Non-pigmented ciliary epithelial cell (primary cell): ENCODE data around the gene APOO.
"Not testable (repeated sequence)": the region's sequence is repeated elsewhere in the genome, so short reads cannot be mapped to it uniquely, and the experiment has no call there.

Source experiments
- DNase-seq: peaks from one replicate; pipeline ENCODE4 v3.0.0-alpha.2; 2010; ENCODE audit warnings: low read depth

The APOO gene

GRCh38 chrX:23859238-23859637 lies 48.5 kb downstream of the APOO start:
- DNase-seq, result not testable (repeated sequence)

GRCh38 chrX:23857935-23858334 lies 49.8 kb downstream of the APOO start:
- no peak for DNase-seq

- no peak for DNase-seq
These were observed 50.4 kb downstream of the APOO start for GRCh38 chrX:23857363-23857762.

GRCh38 chrX:23855569-23855968 lies 52.2 kb downstream of the APOO start:
- no peak for DNase-seq

GRCh38 chrX:23854945-23855344 lies 52.8 kb downstream of the APOO start:
- no peak for DNase-seq

GRCh38 chrX:23854122-23854521 lies 53.6 kb downstream of the APOO start:
- DNase-seq, result no peak

- no peak for DNase-seq
These were observed 56.2 kb downstream of the APOO start for GRCh38 chrX:23851544-23851943.

GRCh38 chrX:23849241-23849640 lies 58.5 kb downstream of the APOO start:
- DNase-seq, result no peak

GRCh38 chrX:23845351-23845817 lies 62.4 kb downstream of the APOO start:
- DNase-seq, result no peak

GRCh38 chrX:23844502-23845138 lies 63.1 kb downstream of the APOO start:
- no peak for DNase-seq

GRCh38 chrX:23841847-23842522 lies 65.8 kb downstream of the APOO start:
- no peak for DNase-seq

GRCh38 chrX:23840674-23841073 lies 67.1 kb downstream of the APOO start:
- DNase-seq, result no peak

GRCh38 chrX:23838953-23839352 lies 68.8 kb downstream of the APOO start:
- no peak for DNase-seq

GRCh38 chrX:23832721-23833120 lies 75.0 kb downstream of the APOO start:
- no peak for DNase-seq

GRCh38 chrX:23828881-23829280 lies 78.9 kb downstream of the APOO start:
- DNase-seq, result no peak

GRCh38 chrX:23826653-23827052 lies 81.1 kb downstream of the APOO start:
- no peak for DNase-seq

- DNase-seq, result no peak
These were observed 81.5 kb downstream of the APOO start for GRCh38 chrX:23826216-23826615.

GRCh38 chrX:23825675-23826074 lies 82.1 kb downstream of the APOO start:
- DNase-seq, result no peak

GRCh38 chrX:23822841-23823240 lies 84.9 kb downstream of the APOO start:
- no peak for DNase-seq

- no peak for DNase-seq
These were observed 85.3 kb downstream of the APOO start for GRCh38 chrX:23822397-23822796.

GRCh38 chrX:23821847-23822246 lies 85.9 kb downstream of the APOO start:
- no peak for DNase-seq

- no peak for DNase-seq
These were observed 87.4 kb downstream of the APOO start for GRCh38 chrX:23820235-23820782.

- no peak for DNase-seq
These were observed 88.1 kb downstream of the APOO start for GRCh38 chrX:23819385-23820234.
